ENCODE data around the gene ZNF157.

DNA sequence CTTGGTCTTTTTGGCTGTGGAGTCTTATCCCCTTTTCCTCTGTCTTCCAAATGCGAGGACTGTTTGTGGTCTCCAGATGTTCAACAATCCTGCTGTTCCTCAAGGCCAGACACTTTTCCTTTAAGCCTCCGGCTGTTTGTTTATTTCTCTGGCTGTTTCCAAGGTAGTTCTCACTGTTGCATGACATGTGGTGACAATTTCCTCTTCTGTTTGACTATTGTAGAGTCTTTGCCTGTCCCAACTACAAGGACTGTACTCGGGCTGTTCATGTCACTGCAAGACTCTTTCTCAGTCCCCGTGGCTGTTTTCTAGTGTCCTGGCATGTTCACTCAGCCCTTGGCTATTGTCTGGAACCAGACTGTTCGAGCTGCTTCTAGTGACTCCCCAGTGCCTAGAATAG lies 50.6 kb downstream of the ZNF157 start:
- TF ChIP-seq, protein P1, sequence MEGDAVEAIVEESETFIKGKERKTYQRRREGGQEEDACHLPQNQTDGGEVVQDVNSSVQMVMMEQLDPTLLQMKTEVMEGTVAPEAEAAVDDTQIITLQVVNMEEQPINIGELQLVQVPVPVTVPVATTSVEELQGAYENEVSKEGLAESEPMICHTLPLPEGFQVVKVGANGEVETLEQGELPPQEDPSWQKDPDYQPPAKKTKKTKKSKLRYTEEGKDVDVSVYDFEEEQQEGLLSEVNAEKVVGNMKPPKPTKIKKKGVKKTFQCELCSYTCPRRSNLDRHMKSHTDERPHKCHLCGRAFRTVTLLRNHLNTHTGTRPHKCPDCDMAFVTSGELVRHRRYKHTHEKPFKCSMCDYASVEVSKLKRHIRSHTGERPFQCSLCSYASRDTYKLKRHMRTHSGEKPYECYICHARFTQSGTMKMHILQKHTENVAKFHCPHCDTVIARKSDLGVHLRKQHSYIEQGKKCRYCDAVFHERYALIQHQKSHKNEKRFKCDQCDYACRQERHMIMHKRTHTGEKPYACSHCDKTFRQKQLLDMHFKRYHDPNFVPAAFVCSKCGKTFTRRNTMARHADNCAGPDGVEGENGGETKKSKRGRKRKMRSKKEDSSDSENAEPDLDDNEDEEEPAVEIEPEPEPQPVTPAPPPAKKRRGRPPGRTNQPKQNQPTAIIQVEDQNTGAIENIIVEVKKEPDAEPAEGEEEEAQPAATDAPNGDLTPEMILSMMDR (IDR thresholded peaks at IDR 0.05) = no peak
- no peak for TF ChIP-seq POLR2A (IDR thresholded peaks at IDR 0.05)

Data from adrenal gland (tissue), 5 donors.